ENCODE data around the gene WDR62. TPM values are rescaled to one million over a fixed set of nuclear protein-coding genes. Genes with fewer than 3 reads are reported as not detected.
"Not testable (repeated sequence)": the region's sequence is repeated elsewhere in the genome, so short reads cannot be mapped to it uniquely, and the experiment has no call there.

The WDR62 gene
- total RNA-seq, 1 donor from 2014 or later: 35.3 TPM

- Mint-ChIP-seq H3K27ac (ENCODE audit: unreplicated experiment) (peak overlapping the region; percentile 65), H3K4me3 (no peak overlapping the region), H3K9me3 (peaks cover 2% of the 10 kb centered on the region), H3K36me3 (ENCODE audit: low read depth) (peaks cover 21% of the 10 kb centered on the region), H3K27me3 (ENCODE audit: low read depth) (no peaks in the 10 kb centered on the region), H3K4me1 (no peaks in the 10 kb centered on the region)
- no peak for DNase-seq (ENCODE audit: low read depth, low spot score)
- TF ChIP-seq CTCF (conservative IDR thresholded peaks at IDR 0.05): no peak
Observed at GRCh38 chr19:36064826-36065225, 10.1 kb downstream of the WDR62 start.

- Mint-ChIP-seq H3K4me3 (no peak overlapping the region), H3K4me1 (no peaks in the 10 kb centered on the region), H3K36me3 (ENCODE audit: low read depth) (peaks cover 23% of the 10 kb centered on the region), H3K27me3 (ENCODE audit: low read depth) (no peaks in the 10 kb centered on the region), H3K27ac (ENCODE audit: unreplicated experiment) (no peak overlapping the region), H3K9me3 (peaks cover 2% of the 10 kb centered on the region)
- no peak for DNase-seq (ENCODE audit: low read depth, low spot score)
- no peak for TF ChIP-seq CTCF (conservative IDR thresholded peaks at IDR 0.05)
Observed at GRCh38 chr19:36067681-36068080, 13.0 kb downstream of the WDR62 start.

DNA sequence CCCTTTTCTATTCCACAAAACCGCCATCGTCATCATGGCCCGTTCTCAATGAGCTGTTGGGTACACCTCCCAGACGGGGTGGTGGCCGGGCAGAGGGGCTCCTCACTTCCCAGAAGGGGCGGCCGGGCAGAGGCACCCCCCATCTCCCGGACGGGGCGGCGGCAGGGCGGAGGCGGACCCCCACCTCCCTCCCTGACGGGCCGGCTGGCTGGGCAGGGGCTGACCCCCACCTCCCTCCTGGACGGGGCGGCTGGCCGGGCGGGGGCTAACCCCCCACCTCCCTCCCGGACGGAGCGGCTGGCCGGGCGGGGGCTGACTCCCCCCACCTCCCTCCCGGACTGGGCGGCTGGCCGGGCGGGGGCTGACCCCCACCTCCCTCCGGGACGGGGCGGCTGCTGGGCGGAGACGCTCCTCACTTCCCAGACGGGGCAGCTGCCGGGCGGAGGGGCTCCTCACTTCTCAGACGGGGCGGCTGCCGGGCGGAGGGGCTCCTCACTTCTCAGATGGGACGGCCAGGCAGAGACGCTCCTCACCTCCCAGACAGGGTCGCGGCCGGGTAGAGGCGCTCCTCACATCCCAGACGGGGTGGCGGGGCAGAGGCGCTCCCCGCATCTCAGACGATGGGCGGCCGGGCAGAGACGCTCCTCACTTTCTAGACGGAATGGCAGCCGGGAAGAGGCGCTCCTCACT, 14.3 kb downstream of the WDR62 start:
- H3K27me3 Mint-ChIP-seq (ENCODE audit: low read depth): not testable (repeated sequence)

GRCh38 chr19:36072081-36072480, 17.4 kb downstream of the WDR62 start:
- Mint-ChIP-seq H3K27ac (ENCODE audit: unreplicated experiment) (peak overlapping the region; percentile 78), H3K27me3 (ENCODE audit: low read depth) (no peaks in the 10 kb centered on the region), H3K9me3 (peaks cover 2% of the 10 kb centered on the region), H3K4me1 (no peaks in the 10 kb centered on the region), H3K36me3 (ENCODE audit: low read depth) (peaks cover 27% of the 10 kb centered on the region), H3K4me3 (no peak overlapping the region)
- no peak for DNase-seq (ENCODE audit: low read depth, low spot score)
- no peak for TF ChIP-seq CTCF (conservative IDR thresholded peaks at IDR 0.05)

More for the DNA sequence above, 14.3 kb downstream of the WDR62 start:
- not testable (repeated sequence) for H3K4me1 Mint-ChIP-seq; DNase-seq (ENCODE audit: low read depth, low spot score); H3K4me3 Mint-ChIP-seq; H3K27ac Mint-ChIP-seq (ENCODE audit: unreplicated experiment); H3K9me3 Mint-ChIP-seq
- peaks cover 28% of the 10 kb centered on the region for H3K36me3 Mint-ChIP-seq (ENCODE audit: low read depth)

DNA sequence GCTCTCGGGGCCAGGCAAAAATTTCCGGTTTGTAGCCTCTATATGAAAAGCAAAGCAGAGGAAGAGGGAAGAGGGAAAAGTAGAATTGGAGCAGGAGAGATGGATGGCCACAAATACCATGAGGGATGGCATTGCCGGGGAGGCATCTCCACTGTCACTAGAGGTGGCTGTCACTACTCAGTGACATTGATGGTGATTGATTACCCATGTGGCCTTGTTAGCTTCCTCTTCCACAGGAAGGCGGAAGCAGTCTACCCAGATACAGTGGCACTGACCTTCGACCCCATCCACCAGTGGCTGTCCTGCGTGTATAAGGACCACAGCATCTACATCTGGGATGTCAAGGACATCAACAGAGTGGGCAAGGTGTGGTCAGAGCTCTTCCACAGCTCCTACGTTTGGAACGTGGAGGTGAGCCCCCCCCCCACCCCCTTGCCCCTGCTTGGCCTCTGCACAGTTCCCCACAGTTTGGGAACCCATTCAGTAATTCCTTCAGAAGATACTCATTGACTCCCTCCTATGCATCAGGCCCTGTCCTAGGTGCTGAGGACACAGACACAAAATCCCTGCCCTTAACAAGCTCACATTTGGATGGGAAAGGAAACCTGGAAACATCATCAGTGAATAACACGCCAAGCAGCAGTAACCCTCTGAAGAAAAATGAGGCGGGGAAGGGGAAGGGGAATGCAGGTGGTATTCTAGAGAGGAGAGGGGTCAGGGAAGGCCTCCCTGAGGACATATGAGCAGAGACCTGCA, 18.6 kb downstream of the WDR62 start:
- H3K36me3 Mint-ChIP-seq (ENCODE audit: low read depth): peaks cover 19% of the 10 kb centered on the region
- no peak for DNase-seq (ENCODE audit: low read depth, low spot score)
- H3K4me1 Mint-ChIP-seq: no peaks in the 10 kb centered on the region
- no peak for TF ChIP-seq CTCF (conservative IDR thresholded peaks at IDR 0.05)
- H3K27me3 Mint-ChIP-seq (ENCODE audit: low read depth): no peaks in the 10 kb centered on the region
- H3K4me3 Mint-ChIP-seq: no peak overlapping the region
- H3K27ac Mint-ChIP-seq (ENCODE audit: unreplicated experiment): no peak overlapping the region
- no peaks in the 10 kb centered on the region for H3K9me3 Mint-ChIP-seq

- Mint-ChIP-seq H3K4me1 (no peaks in the 10 kb centered on the region), H3K9me3 (no peaks in the 10 kb centered on the region), H3K27ac (ENCODE audit: unreplicated experiment) (no peak overlapping the region), H3K36me3 (ENCODE audit: low read depth) (peaks cover 13% of the 10 kb centered on the region), H3K27me3 (ENCODE audit: low read depth) (no peaks in the 10 kb centered on the region), H3K4me3 (no peak overlapping the region)
- no peak for DNase-seq (ENCODE audit: low read depth, low spot score)
- TF ChIP-seq CTCF (conservative IDR thresholded peaks at IDR 0.05): no peak
Observed at GRCh38 chr19:36079389-36079945, 24.8 kb downstream of the WDR62 start.

Measured in neural crest cell (in vitro differentiated cells).